DOHH2 (cell line): ENCODE data around the gene NKAIN2.

ENCODE experiments used
- H3F3A ChIP-seq: fragments of 200-600 bp; sonication (generic), shearing (Covaris generic); 2 replicates; pipeline ENCODE4 v1.6.0; 2016; ENCODE audit warnings: antibody characterized with exemption, mild to moderate bottlenecking; ENCODE audit not compliant: control insufficient read depth, insufficient read depth
- H3K27ac ChIP-seq: fragments of 200-600 bp; sonication (generic); 2 replicates; pipeline ENCODE4 v1.5.1; 2014; ENCODE audit warnings: low read depth, mild to moderate bottlenecking, low read length, moderate library complexity
- H3K27me3 ChIP-seq: fragments of 200-600 bp; sonication (generic); 2 replicates; pipeline ENCODE4 v1.6.1; 2014; ENCODE audit warnings: mild to moderate bottlenecking, low read length, mixed read lengths; ENCODE audit not compliant: control insufficient read depth
- H3K36me3 ChIP-seq: fragments of 200-600 bp; sonication (generic); 2 replicates; pipeline ENCODE4 v1.6.1; 2014; ENCODE audit warnings: mild to moderate bottlenecking, low read length, moderate library complexity, mixed read lengths; ENCODE audit not compliant: control insufficient read depth
- H3K4me1 ChIP-seq: fragments of 200-600 bp; sonication (generic); 2 replicates; pipeline ENCODE4 v1.6.1; 2014; ENCODE audit warnings: mild to moderate bottlenecking, low read length, mixed read lengths; ENCODE audit not compliant: control insufficient read depth
- H3K4me2 ChIP-seq: fragments of 200-600 bp; sonication (generic); 2 replicates; pipeline ENCODE4 v1.6.0; 2014; ENCODE audit warnings: mild to moderate bottlenecking, low read length, moderate library complexity
- H3K4me3 ChIP-seq: fragments of 200-600 bp; sonication (generic); 2 replicates; pipeline ENCODE4 v1.5.1; 2014; ENCODE audit warnings: mild to moderate bottlenecking, low read length, mixed read lengths
- H3K79me2 ChIP-seq: fragments of 200-600 bp; sonication (generic); 2 replicates; pipeline ENCODE4 v1.6.1; 2014; ENCODE audit warnings: mild to moderate bottlenecking, low read length, mixed read lengths; ENCODE audit not compliant: control insufficient read depth
- H3K9me2 ChIP-seq: fragments of 200-600 bp; sonication (generic); replicated peaks from 2 replicates; pipeline ENCODE4 v1.6.1; 2014; ENCODE audit warnings: mild to moderate bottlenecking, low read length, mixed read lengths; ENCODE audit not compliant: control insufficient read depth
- H3K9me3 ChIP-seq: fragments of 200-600 bp; sonication (generic); 2 replicates; pipeline ENCODE4 v1.6.1; 2014; ENCODE audit warnings: antibody characterized with exemption, low read length, mixed read lengths; ENCODE audit not compliant: control insufficient read depth, insufficient read depth
- H4K20me1 ChIP-seq: fragments of 200-600 bp; sonication (generic); 2 replicates; pipeline ENCODE4 v1.6.0; 2014; ENCODE audit warnings: low read depth, mild to moderate bottlenecking, antibody characterized with exemption, low read length, moderate library complexity; ENCODE audit not compliant: control insufficient read depth, insufficient read depth
- EZH2phosphoT487 ChIP-seq: fragments of 200-600 bp; sonication (generic); IDR thresholded peaks from 2 replicates; pipeline ENCODE4 v1.6.1; 2017; ENCODE audit warnings: borderline replicate concordance, mild to moderate bottlenecking, antibody characterized with exemption, low read length, moderate library complexity, mixed read lengths
- TF ChIP-seq, protein P1 (sequence below): fragments of 200-600 bp; sonication (generic); IDR thresholded peaks from one replicate; pipeline ENCODE4 v1.5.1; 2014; ENCODE audit warnings: antibody characterized with exemption, mild to moderate bottlenecking, low read depth, low read length; ENCODE audit not compliant: poor library complexity, severe bottlenecking

NKAIN2 gene

GRCh38 chr6:124573953-124574352 lies 770.3 kb downstream of the NKAIN2 start:
- Histone ChIP-seq H3K4me2 (no peak overlapping the region), H3F3A (no peaks in the 10 kb centered on the region), H3K27me3 (no peaks in the 10 kb centered on the region), H3K27ac (no peak overlapping the region), H3K4me1 (no peaks in the 10 kb centered on the region), H3K9me3 (no peaks in the 10 kb centered on the region), H3K4me3 (no peak overlapping the region), H3K79me2 (no peaks in the 10 kb centered on the region), H3K36me3 (no peaks in the 10 kb centered on the region), H4K20me1 (no peaks in the 10 kb centered on the region), H3K9me2 (no peaks in the 10 kb centered on the region)
- no peak for TF ChIP-seq EZH2phosphoT487

DNA sequence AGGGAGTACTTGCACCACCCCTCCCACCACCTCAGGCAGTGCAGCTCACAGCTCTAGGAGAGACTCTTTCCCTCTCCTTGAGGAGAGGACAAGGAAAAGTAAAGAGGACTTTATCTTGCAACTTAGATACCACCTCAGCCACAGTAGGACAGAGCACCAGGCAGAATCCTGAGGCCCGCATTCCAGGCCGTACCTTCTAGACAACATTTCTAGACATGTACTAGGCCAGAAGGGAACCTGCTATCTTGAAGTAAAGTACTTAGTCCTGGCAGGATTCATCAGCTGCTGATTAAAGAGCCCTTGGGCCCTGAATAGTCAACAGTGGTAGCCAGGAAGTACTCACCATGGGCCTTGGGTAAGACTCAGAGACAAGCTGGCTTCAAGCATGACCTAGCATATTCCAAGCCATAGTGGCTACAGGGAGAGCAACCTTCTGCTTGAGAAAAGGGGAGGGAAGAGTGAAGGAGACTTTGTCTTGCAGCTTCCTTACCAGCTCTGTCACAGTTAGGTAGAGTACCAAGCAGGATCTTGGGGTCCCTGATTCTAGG lies 774.1 kb downstream of the NKAIN2 start:
- TF ChIP-seq, protein P1, sequence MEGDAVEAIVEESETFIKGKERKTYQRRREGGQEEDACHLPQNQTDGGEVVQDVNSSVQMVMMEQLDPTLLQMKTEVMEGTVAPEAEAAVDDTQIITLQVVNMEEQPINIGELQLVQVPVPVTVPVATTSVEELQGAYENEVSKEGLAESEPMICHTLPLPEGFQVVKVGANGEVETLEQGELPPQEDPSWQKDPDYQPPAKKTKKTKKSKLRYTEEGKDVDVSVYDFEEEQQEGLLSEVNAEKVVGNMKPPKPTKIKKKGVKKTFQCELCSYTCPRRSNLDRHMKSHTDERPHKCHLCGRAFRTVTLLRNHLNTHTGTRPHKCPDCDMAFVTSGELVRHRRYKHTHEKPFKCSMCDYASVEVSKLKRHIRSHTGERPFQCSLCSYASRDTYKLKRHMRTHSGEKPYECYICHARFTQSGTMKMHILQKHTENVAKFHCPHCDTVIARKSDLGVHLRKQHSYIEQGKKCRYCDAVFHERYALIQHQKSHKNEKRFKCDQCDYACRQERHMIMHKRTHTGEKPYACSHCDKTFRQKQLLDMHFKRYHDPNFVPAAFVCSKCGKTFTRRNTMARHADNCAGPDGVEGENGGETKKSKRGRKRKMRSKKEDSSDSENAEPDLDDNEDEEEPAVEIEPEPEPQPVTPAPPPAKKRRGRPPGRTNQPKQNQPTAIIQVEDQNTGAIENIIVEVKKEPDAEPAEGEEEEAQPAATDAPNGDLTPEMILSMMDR = no peak
- TF ChIP-seq EZH2phosphoT487 = no peak
- no peaks in the 10 kb centered on the region for H4K20me1 ChIP-seq
- no peaks in the 10 kb centered on the region for H3K79me2 ChIP-seq
- H3K9me2 ChIP-seq = no peaks in the 10 kb centered on the region
- no peak overlapping the region for H3K4me3 ChIP-seq
- no peak overlapping the region for H3K4me2 ChIP-seq
- H3K27me3 ChIP-seq = no peaks in the 10 kb centered on the region
- H3K36me3 ChIP-seq = no peaks in the 10 kb centered on the region
- H3K9me3 ChIP-seq = no peaks in the 10 kb centered on the region
- no peaks in the 10 kb centered on the region for H3K4me1 ChIP-seq
- H3F3A ChIP-seq = no peaks in the 10 kb centered on the region
- no peak overlapping the region for H3K27ac ChIP-seq

DNA sequence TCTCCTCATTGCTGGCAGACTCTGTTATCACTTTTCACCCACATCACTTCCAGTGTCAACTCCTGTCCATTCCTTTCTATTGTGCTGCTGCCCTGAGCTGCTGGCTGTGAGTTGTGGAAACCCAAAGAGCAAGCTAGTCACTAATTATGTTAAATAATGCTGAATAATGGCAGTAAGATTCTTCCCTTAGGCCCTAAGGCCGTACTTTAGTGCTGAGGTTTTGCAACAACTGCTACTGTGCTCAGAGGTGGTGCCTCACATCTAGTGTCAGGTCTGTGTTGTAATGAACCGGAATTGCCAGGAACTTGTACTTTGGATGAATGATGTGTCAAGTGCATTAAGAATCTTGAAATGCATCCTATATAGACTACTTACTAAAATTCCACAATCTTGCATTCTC lies 786.3 kb downstream of the NKAIN2 start:
- no peaks in the 10 kb centered on the region for H3K27me3 ChIP-seq
- no peak overlapping the region for H3K27ac ChIP-seq
- H4K20me1 ChIP-seq = no peaks in the 10 kb centered on the region
- TF ChIP-seq, protein P1 = no peak
- TF ChIP-seq EZH2phosphoT487 = no peak
- H3K9me3 ChIP-seq = no peaks in the 10 kb centered on the region
- no peaks in the 10 kb centered on the region for H3F3A ChIP-seq
- no peaks in the 10 kb centered on the region for H3K36me3 ChIP-seq
- no peaks in the 10 kb centered on the region for H3K79me2 ChIP-seq
- no peak overlapping the region for H3K4me2 ChIP-seq
- H3K4me1 ChIP-seq = no peaks in the 10 kb centered on the region
- H3K4me3 ChIP-seq = no peak overlapping the region
- no peaks in the 10 kb centered on the region for H3K9me2 ChIP-seq

DNA sequence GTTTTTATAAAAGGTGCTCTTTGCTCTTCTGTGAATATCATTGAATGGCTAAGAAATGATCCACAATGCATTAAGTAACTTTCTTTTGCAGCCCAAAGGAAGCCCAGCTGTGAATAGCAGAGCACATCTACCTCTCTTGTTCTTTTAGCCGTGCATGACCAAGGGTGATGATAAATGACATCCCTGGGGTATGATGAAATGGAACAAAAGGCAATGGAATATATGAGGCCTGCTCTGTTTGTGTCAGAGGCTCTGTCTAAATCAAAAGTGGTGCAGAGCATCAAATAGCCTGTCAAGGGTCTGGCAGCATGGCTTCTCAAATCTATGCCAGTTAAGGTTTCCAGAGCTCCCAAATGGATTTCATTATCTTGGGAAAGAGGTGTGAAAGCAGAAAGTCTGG lies 796.0 kb downstream of the NKAIN2 start:
- Histone ChIP-seq H3K79me2 (no peaks in the 10 kb centered on the region), H4K20me1 (no peaks in the 10 kb centered on the region), H3K27ac (no peak overlapping the region), H3K9me3 (no peaks in the 10 kb centered on the region), H3K4me3 (no peak overlapping the region), H3K27me3 (no peaks in the 10 kb centered on the region), H3K4me1 (no peaks in the 10 kb centered on the region), H3K4me2 (no peak overlapping the region), H3F3A (no peaks in the 10 kb centered on the region), H3K9me2 (no peaks in the 10 kb centered on the region), H3K36me3 (no peaks in the 10 kb centered on the region)
- no peak for TF ChIP-seq EZH2phosphoT487
- TF ChIP-seq, protein P1 = no peak
